ENCODE data around the gene FAM89A. TPM values are rescaled to one million over a fixed set of nuclear protein-coding genes. Genes with fewer than 3 reads are reported as not detected.

Gene FAM89A
- total and polyA plus RNA-seq, 2 of the 13 experiments (the other 11 are each of a cell fraction or from before 2014, with no cell fraction given), result 0.35 to 0.44 TPM

GRCh38 chr1:231019711-231020110 is 20.3 kb downstream of the FAM89A start:
- ChIA-PET CTCF (ENCODE audit: low intra/inter-chr PET ratio, low total read pairs) (no interaction called here), POLR2A (no interaction called here)
- Histone ChIP-seq H3K27me3 (ENCODE audit: control insufficient read depth in 1 of 2, insufficient read depth in 2 of 2, low read length in 2 of 2) (peaks cover 0 to 5% of the 10 kb centered on the region in 2 experiments; a peak in 1 of 5 replicates), H3K9ac (ENCODE audit: insufficient read depth, low read depth, low read length) (no peak overlapping the region), H3K4me3 (replicated peaks in 1 of 3; ENCODE audit: insufficient read depth in 1 of 3, low read depth in 2 of 3, low read length in 3 of 3) (no peak overlapping the region), H3K27ac (ENCODE audit: extremely low read length, insufficient read depth, low read length) (no peak overlapping the region), H4K20me1 (ENCODE audit: insufficient read depth, low read length) (no peaks in the 10 kb centered on the region), H3K36me3 (replicated peaks in 1 of 2; ENCODE audit: control insufficient read depth in 1 of 2, insufficient read depth in 2 of 2, low read length in 2 of 2) (no peaks in the 10 kb centered on the region), H3K4me1 (ENCODE audit: insufficient read depth, low read length) (0 out of 2 replicates have a peak, but pooled peaks cover 6% of the 10 kb centered on the region), H3K4me2 (ENCODE audit: low read depth, low read length) (no peak overlapping the region), H3K79me2 (ENCODE audit: insufficient read depth, low read length) (no peaks in the 10 kb centered on the region), H2AFZ (ENCODE audit: low read length) (no peak overlapping the region), H3K9me3 (ENCODE audit: low read length) (no peaks in the 10 kb centered on the region)
- no peak for ATAC-seq
- BruUV-seq (replicated peaks), result no TSS peak
- intact Hi-C loops (cut with micrococcal nuclease; ENCODE audit: unreplicated experiment) (no loop called here), in situ Hi-C loops (cut with HindIII; ENCODE audit: extremely low pct_ligation_motif_present, low pct_unique_long_range_greater_than_20kb) (no loop called here)
- DNase-seq (ENCODE audit: low spot score), result no peak
- no peak for FAIRE-seq
- TF ChIP-seq ZFAT (CRISPR knock-in tag; conservative IDR thresholded peaks at IDR 0.05) (no peak), CCAR2 (optimal IDR thresholded peaks at IDR 0.05; ENCODE audit: low read depth, low read length) (no peak), TERF1 (CRISPR knock-in tag; IDR thresholded peaks at IDR 0.05) (no peak), ZNF720 (CRISPR knock-in tag; IDR thresholded peaks at IDR 0.05) (no peak), ZNF503 (CRISPR knock-in tag; IDR thresholded peaks at IDR 0.05) (no peak), SNAPC4 (CRISPR knock-in tag; IDR thresholded peaks at IDR 0.05) (no peak), MEIS1 (CRISPR knock-in tag; IDR thresholded peaks at IDR 0.05; ENCODE audit: borderline replicate concordance) (no peak)
- 77% methylated on average over 9 of the region's 14 CpGs for WGBS (ENCODE audit: low lambda C conversion rate)

Measured in HepG2 (cell line).